Right lobe of liver (tissue), 6 donors: ENCODE data around the gene KRTAP2-2. TPM values are rescaled to one million over a fixed set of nuclear protein-coding genes. Genes with fewer than 3 reads are reported as not detected.
"Not testable (repeated sequence)": the region's sequence is repeated elsewhere in the genome, so short reads cannot be mapped to it uniquely, and the experiment has no call there.

Experiments used
- ATAC-seq, 4 donors: fragments of 200-7000 bp; cut with Tn5 transposase; one replicate each; pipeline ENCODE4 v1.9.1; 2020; ENCODE audit warnings: mild to moderate bottlenecking in 4 of 4, moderate library complexity in 4 of 4
- DNase-seq, 3 donors: peaks; one replicate each; pipeline ENCODE4 v3.0.0-alpha.2; 2020
- H3K27ac ChIP-seq, 3 donors: fragments of 200-600 bp; one replicate each; pipeline ENCODE4 v1.8.0; 2022
- H3K27me3 ChIP-seq, 2 donors: fragments of 200-600 bp; one replicate each; pipeline ENCODE4 v1.8.0; 2022
- H3K36me3 ChIP-seq, 4 donors: fragments of 200-600 bp; sonication (generic) in 1 of 4; one replicate each; pipeline versions ENCODE4 v1.5.1 to v1.8.0; 2017 to 2022; ENCODE audit warnings: control low read depth in 1 of 4
- H3K4me1 ChIP-seq, 4 donors: fragments of 200-600 bp; sonication (generic) in 1 of 4; one replicate each; pipeline versions ENCODE4 v1.5.1 to v1.8.0; 2017 to 2022; ENCODE audit warnings: control low read depth in 1 of 4
- H3K4me3 ChIP-seq, 3 donors: fragments of 200-600 bp; one replicate each; pipeline ENCODE4 v1.8.0; 2022
- H3K9me3 ChIP-seq, 4 donors: fragments of 200-600 bp; sonication (generic) in 1 of 4; one replicate each; pipeline versions ENCODE4 v1.5.1 to v1.8.0; 2017 to 2022; ENCODE audit warnings: control low read depth in 1 of 4
- CTCF ChIP-seq, 4 donors: fragments of 200-600 bp in 3 of 4; fragments of 450-650 bp in 1 of 4; IDR thresholded peaks; one replicate each; pipeline versions ENCODE4 v1.5.1 to v1.8.0; 2016 to 2022; ENCODE audit warnings: antibody characterized with exemption in 4 of 4, mild to moderate bottlenecking in 2 of 4
- POLR2A ChIP-seq: fragments of 450-650 bp; IDR thresholded peaks from one replicate; pipeline ENCODE4 v1.6.1; 2017; ENCODE audit warnings: antibody characterized with exemption, mild to moderate bottlenecking
- WGBS: methylation state at CpG from one replicate; pipeline ENCODE4 v1.1.6; 2018; ENCODE audit warnings: low coverage, low lambda C conversion rate; ENCODE audit not compliant: insufficient coverage; ENCODE audit errors: missing lambda C conversion rate; 5-methylcytosine and 5-hydroxymethylcytosine counted together
- intact Hi-C, 2 donors: fragments of 100-400 bp; cut with DNase I; formaldehyde crosslinking; loops; one replicate each; pipeline versions ENCODE4 v1.11.2 to v1.14.1; 2022
- total RNA-seq, 6 experiments: library from RNA; depleted of rRNA in 2 of 6; stranded (reverse); fragments of >200 nt in 2 of 6; fragmentation: NEBNext Ultra II Directional in 3 of 6; extraction: Animal tissue kit (Norgen Biotek cat#: 25700) in 3 of 6; gene quantifications; one replicate each; pipeline versions ENCODE4 v1.1.0 to v1.2.4, GENCODE V29; 2016 to 2023
- donor health status: DM: no; HTN: yes; CAD: no.
- donor health status: DM: no; HTN: no; CAD: no.
- donor health status: DM: no; HTN: no; CAD: no.
- donor health status: DM: no; HTN: yes; CAD: no.
- donor health status: DM: no; HTN: yes; CAD: no.

Gene KRTAP2-2
- total RNA-seq, 6 experiments from 2014 or later: not detected

GRCh38 chr17:41048441-41048840, 6.6 kb downstream of the KRTAP2-2 start:
- H3K36me3 ChIP-seq: no peaks in the 10 kb centered on the region
- ATAC-seq: no peak
- no peaks in the 10 kb centered on the region for H3K9me3 ChIP-seq

GRCh38 chr17:41046735-41047465, 8.1 kb downstream of the KRTAP2-2 start, which contains the start of gene KRTAP2-1:
KRTAP2-1 (minus strand) TSS chr17:41047316; CDS start chr17:41047267, 49 bp downstream.
- intact Hi-C loops, H3K36me3 ChIP-seq, H3K27me3 ChIP-seq, DNase-seq, H3K9me3 ChIP-seq, H3K4me3 ChIP-seq, H3K27ac ChIP-seq, H3K4me1 ChIP-seq: not testable (repeated sequence)
- WGBS: 22% methylated on average over 5 of the region's 33 CpGs
- ATAC-seq: peak in 1 of 4 donors; percentile 23

More at GRCh38 chr17:41048441-41048840, 6.6 kb downstream of the KRTAP2-2 start:
- intact Hi-C loops: no loop called here
- DNase-seq: no peak
- no peak for TF ChIP-seq CTCF (IDR thresholded peaks at IDR 0.05)
- no peak for TF ChIP-seq POLR2A
- 51% methylated on average over 7 of the region's 7 CpGs for WGBS
- Histone ChIP-seq H3K27ac (no peak overlapping the region), H3K4me3 (no peak overlapping the region), H3K27me3 (no peaks in the 10 kb centered on the region), H3K4me1 (no peaks in the 10 kb centered on the region)

GRCh38 chr17:41042953-41043352, 12.1 kb downstream of the KRTAP2-2 start:
- Histone ChIP-seq H3K27ac (no peak overlapping the region), H3K4me3 (no peak overlapping the region), H3K36me3 (no peaks in the 10 kb centered on the region), H3K9me3 (no peaks in the 10 kb centered on the region), H3K4me1 (no peaks in the 10 kb centered on the region), H3K27me3 (no peaks in the 10 kb centered on the region)
- intact Hi-C loops: no loop called here
- TF ChIP-seq POLR2A (no peak), CTCF (IDR thresholded peaks at IDR 0.05) (no peak)
- WGBS: 89% methylated on average over 1 of the region's 1 CpG
- DNase-seq (no peak), ATAC-seq (no peak)

GRCh38 chr17:41040783-41041571, 14.1 kb downstream of the KRTAP2-2 start, which contains the start of gene KRTAP1-1:
KRTAP1-1 (minus strand) TSS chr17:41041450; CDS start chr17:41041397, 53 bp downstream.
- H3K36me3 ChIP-seq, intact Hi-C loops, DNase-seq, H3K27me3 ChIP-seq, H3K27ac ChIP-seq, H3K9me3 ChIP-seq, H3K4me3 ChIP-seq, H3K4me1 ChIP-seq: not testable (repeated sequence)
- 41% methylated on average over 5 of the region's 14 CpGs for WGBS
- peak in 1 of 4 donors; percentile 21 for ATAC-seq

- Histone ChIP-seq H3K27ac (no peak overlapping the region), H3K9me3 (no peaks in the 10 kb centered on the region), H3K4me1 (no peaks in the 10 kb centered on the region), H3K27me3 (no peaks in the 10 kb centered on the region), H3K4me3 (no peak overlapping the region), H3K36me3 (no peaks in the 10 kb centered on the region)
- intact Hi-C loops: no loop called here
- WGBS: 66% methylated on average over 2 of the region's 2 CpGs
- TF ChIP-seq POLR2A (no peak), CTCF (IDR thresholded peaks at IDR 0.05) (no peak)
- no peak for DNase-seq
- ATAC-seq: no peak
These were observed 17.1 kb downstream of the KRTAP2-2 start for GRCh38 chr17:41037853-41038350.

GRCh38 chr17:41034346-41034935, 20.6 kb downstream of the KRTAP2-2 start, which contains the start of gene KRTAP1-3:
KRTAP1-3 (minus strand) TSS chr17:41034874; CDS start chr17:41034821, 53 bp downstream.
- H3K9me3 ChIP-seq, H3K4me1 ChIP-seq, DNase-seq, H3K27ac ChIP-seq, H3K27me3 ChIP-seq, H3K4me3 ChIP-seq, H3K36me3 ChIP-seq, intact Hi-C loops: not testable (repeated sequence)
- ATAC-seq: peak in 1 of 4 donors; percentile 14
- 80% methylated on average over 1 of the region's 10 CpGs for WGBS
